HL-60 (cell line): Measurements from ENCODE around the gene RPL19.

Experiments used
- DNase-seq, 2 experiments: peaks; one replicate each; pipeline ENCODE4 v3.0.0-alpha.2; 2010 to 2020; ENCODE audit warnings: low read depth in 1 of 2, low spot score in 1 of 2
- H3K27ac ChIP-seq: fragments of 250-450 bp; sonication (Bioruptor Pico); replicated peaks from 2 replicates; pipeline ENCODE4 v1.5.1; 2020; ENCODE audit warnings: mild to moderate bottlenecking, moderate library complexity
- H3K27me3 ChIP-seq: fragments of 250-450 bp; sonication (Bioruptor Pico); 2 replicates; pipeline ENCODE4 v1.5.1; 2021; ENCODE audit warnings: mild to moderate bottlenecking, moderate library complexity; ENCODE audit not compliant: insufficient read depth, poor library complexity, severe bottlenecking
- H3K4me3 ChIP-seq: replicated peaks from 2 replicates; pipeline ENCODE4 v1.5.1; 2011; ENCODE audit warnings: mild to moderate bottlenecking, control low read depth, low read length; ENCODE audit not compliant: insufficient read depth
- GABPA ChIP-seq: IDR thresholded peaks from 2 replicates; pipeline ENCODE4 v1.6.1; 2012; ENCODE audit warnings: low read depth
- POLR2AphosphoS5 ChIP-seq: IDR thresholded peaks from 2 replicates; pipeline ENCODE4 v1.6.1; 2012; ENCODE audit warnings: low read depth
- SPI1 ChIP-seq: IDR thresholded peaks from 2 replicates; pipeline ENCODE4 v1.6.1; 2012; ENCODE audit warnings: low read depth, mild to moderate bottlenecking, borderline replicate concordance
- TF ChIP-seq, protein P1 (sequence below): IDR thresholded peaks from one replicate; pipeline ENCODE4 v1.5.1; 2011; ENCODE audit warnings: low read length, control low read depth, inconsistent platforms; ENCODE audit not compliant: insufficient read depth
- TF ChIP-seq, protein P2 (sequence below): IDR thresholded peaks from 2 replicates; pipeline ENCODE4 v1.6.1; 2012; ENCODE audit warnings: low read depth; ENCODE audit not compliant: insufficient replicate concordance

Gene RPL19

DNA sequence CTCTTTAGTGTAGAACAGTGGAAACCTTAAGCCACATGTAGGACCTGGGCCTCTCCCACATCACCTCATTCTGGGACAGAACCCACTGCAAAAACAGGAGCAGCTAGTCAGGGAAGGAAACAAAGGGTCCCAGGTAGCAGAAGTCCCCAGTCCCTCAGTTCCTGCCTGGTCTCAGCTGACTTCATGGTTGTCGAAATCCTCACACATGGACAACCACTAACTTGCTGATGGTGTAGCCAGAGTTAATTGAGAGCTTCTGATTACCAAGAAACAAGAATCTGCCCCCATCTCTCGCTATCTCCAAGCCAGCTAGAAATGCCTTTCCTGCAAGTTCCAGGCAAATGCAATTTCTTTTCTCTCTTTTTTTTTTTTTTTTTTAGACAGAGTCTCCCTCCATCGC, 30.6 kb upstream of the RPL19 start:
- DNase-seq, result peak in 1 of 2 experiments; percentile 25
- Histone ChIP-seq H3K27me3 (no peaks in the 10 kb centered on the region), H3K27ac (no peak overlapping the region), H3K4me3 (no peak overlapping the region)
- TF ChIP-seq GABPA (no peak), POLR2AphosphoS5 (no peak), SPI1 (no peak)
- TF ChIP-seq, protein P1, sequence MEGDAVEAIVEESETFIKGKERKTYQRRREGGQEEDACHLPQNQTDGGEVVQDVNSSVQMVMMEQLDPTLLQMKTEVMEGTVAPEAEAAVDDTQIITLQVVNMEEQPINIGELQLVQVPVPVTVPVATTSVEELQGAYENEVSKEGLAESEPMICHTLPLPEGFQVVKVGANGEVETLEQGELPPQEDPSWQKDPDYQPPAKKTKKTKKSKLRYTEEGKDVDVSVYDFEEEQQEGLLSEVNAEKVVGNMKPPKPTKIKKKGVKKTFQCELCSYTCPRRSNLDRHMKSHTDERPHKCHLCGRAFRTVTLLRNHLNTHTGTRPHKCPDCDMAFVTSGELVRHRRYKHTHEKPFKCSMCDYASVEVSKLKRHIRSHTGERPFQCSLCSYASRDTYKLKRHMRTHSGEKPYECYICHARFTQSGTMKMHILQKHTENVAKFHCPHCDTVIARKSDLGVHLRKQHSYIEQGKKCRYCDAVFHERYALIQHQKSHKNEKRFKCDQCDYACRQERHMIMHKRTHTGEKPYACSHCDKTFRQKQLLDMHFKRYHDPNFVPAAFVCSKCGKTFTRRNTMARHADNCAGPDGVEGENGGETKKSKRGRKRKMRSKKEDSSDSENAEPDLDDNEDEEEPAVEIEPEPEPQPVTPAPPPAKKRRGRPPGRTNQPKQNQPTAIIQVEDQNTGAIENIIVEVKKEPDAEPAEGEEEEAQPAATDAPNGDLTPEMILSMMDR, result no peak
- TF ChIP-seq, protein P2, sequence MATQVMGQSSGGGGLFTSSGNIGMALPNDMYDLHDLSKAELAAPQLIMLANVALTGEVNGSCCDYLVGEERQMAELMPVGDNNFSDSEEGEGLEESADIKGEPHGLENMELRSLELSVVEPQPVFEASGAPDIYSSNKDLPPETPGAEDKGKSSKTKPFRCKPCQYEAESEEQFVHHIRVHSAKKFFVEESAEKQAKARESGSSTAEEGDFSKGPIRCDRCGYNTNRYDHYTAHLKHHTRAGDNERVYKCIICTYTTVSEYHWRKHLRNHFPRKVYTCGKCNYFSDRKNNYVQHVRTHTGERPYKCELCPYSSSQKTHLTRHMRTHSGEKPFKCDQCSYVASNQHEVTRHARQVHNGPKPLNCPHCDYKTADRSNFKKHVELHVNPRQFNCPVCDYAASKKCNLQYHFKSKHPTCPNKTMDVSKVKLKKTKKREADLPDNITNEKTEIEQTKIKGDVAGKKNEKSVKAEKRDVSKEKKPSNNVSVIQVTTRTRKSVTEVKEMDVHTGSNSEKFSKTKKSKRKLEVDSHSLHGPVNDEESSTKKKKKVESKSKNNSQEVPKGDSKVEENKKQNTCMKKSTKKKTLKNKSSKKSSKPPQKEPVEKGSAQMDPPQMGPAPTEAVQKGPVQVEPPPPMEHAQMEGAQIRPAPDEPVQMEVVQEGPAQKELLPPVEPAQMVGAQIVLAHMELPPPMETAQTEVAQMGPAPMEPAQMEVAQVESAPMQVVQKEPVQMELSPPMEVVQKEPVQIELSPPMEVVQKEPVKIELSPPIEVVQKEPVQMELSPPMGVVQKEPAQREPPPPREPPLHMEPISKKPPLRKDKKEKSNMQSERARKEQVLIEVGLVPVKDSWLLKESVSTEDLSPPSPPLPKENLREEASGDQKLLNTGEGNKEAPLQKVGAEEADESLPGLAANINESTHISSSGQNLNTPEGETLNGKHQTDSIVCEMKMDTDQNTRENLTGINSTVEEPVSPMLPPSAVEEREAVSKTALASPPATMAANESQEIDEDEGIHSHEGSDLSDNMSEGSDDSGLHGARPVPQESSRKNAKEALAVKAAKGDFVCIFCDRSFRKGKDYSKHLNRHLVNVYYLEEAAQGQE, result no peak

DNA sequence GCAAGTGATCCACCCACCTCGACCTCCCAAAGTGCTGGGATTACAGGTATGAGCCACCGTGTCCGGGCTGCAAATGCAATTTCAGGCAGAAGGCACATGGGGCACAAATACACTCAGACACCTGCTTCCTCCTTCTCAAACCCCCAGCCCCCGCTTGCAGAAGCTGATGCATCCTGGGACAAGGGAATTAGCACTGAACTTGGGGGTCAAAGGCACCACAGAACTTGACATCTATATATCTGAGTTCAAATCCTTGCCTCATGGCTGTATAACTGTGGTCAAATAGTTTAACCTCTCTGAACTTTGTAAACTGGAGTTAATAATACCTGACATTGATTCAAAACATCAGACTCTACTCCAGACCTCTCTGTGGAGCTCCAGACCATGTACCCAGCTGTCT, 30.0 kb upstream of the RPL19 start:
- DNase-seq, result peak in 1 of 2 experiments; percentile 48
- Histone ChIP-seq H3K27ac (no peak overlapping the region), H3K4me3 (no peak overlapping the region), H3K27me3 (no peaks in the 10 kb centered on the region)
- TF ChIP-seq, protein P2, result no peak
- TF ChIP-seq POLR2AphosphoS5 (no peak), GABPA (no peak), SPI1 (no peak)
- TF ChIP-seq, protein P1, result no peak

DNA sequence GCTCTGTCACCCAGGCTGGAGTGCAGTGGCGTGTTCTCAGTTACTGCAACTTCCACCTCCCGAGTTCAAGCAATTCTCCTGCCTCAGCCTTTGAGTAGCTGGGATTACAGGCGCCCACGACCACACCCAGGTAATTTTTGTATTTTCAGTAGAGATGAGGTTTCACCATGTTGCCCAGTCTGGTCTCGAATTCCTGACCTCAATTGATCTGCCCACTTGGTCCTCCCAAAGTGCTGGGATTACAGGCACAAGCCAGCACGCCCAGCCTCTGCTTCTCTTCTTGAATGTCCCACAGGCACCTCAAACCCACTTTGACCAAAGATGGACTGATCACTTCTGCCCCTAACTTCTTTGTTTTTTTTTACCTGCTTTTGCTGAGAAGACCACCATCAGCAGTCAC, 29.5 kb upstream of the RPL19 start:
- no peaks in the 10 kb centered on the region for H3K27me3 ChIP-seq
- peak in 1 of 2 experiments; percentile 15 for DNase-seq
- H3K4me3 ChIP-seq, result no peak overlapping the region
- TF ChIP-seq, protein P2, result no peak
- H3K27ac ChIP-seq, result no peak overlapping the region

DNA sequence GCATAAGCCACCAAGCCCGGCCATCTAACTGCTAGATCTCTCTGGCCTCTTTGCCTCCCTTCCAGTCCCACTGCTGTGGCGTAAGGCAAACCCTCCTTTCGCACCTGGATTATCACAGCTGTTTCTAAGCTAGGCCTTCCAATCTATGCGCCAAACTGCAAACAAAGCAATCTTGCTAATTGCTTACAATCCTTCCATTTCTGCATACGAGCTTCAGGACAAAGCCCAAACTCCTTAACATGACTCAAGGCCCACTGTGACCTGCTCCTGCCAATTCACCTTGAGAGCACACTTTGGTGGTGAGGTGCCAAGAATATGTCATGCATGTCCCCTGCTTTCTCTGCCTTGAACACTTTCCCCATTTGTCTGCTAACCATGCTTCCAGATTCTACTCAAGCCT, 28.1 kb upstream of the RPL19 start:
- TF ChIP-seq SPI1 (no peak), POLR2AphosphoS5 (no peak), GABPA (no peak)
- TF ChIP-seq, protein P2, result no peak
- TF ChIP-seq, protein P1, result no peak
- H3K4me3 ChIP-seq, result no peak overlapping the region
- no peak overlapping the region for H3K27ac ChIP-seq
- no peaks in the 10 kb centered on the region for H3K27me3 ChIP-seq
- DNase-seq, result no peak
